Progenitor cell of endocrine pancreas (in vitro differentiated cells): ENCODE results near the gene CST3. TPM values are rescaled to one million over a fixed set of nuclear protein-coding genes. Genes with fewer than 3 reads are reported as not detected.

Experiments
- DNase-seq: peaks from one replicate; pipeline ENCODE4 v3.0.0; 2021; ENCODE audit warnings: low spot score; ENCODE audit not compliant: unreplicated experiment
- H3K27ac Mint-ChIP-seq: 2 replicates; pipeline ENCODE4 v1.8.0; 2021; ENCODE audit warnings: mild to moderate bottlenecking, moderate library complexity, mixed read lengths
- H3K27me3 Mint-ChIP-seq: 2 replicates; pipeline ENCODE4 v1.8.0; 2021; ENCODE audit warnings: mixed read lengths
- H3K36me3 Mint-ChIP-seq: 2 replicates; pipeline ENCODE4 v1.8.0; 2022; ENCODE audit warnings: mixed read lengths; ENCODE audit not compliant: insufficient read depth
- H3K4me1 Mint-ChIP-seq: 2 replicates; pipeline ENCODE4 v1.8.0; 2021; ENCODE audit warnings: low read depth, mixed read lengths
- H3K4me3 Mint-ChIP-seq: 2 replicates; pipeline ENCODE4 v1.8.0; 2021; ENCODE audit warnings: low read depth, mild to moderate bottlenecking, moderate library complexity, mixed read lengths
- H3K9me3 Mint-ChIP-seq: 2 replicates; pipeline ENCODE4 v1.8.0; 2021; ENCODE audit warnings: low read depth, mixed read lengths
- CTCF ChIP-seq: fragments of 200-600 bp; sonication (generic); IDR thresholded peaks from one replicate; pipeline ENCODE4 v1.5.0; 2021; ENCODE audit warnings: antibody characterized with exemption, mild to moderate bottlenecking; ENCODE audit not compliant: unreplicated experiment
- total RNA-seq: library from RNA; stranded (reverse); gene quantifications from 2 replicates; pipeline ENCODE4 v1.2.1, GENCODE V29; 2021

CST3 gene
- total RNA-seq, 1 donor from 2014 or later: 257 TPM

GRCh38 chr20:23649830-23650417 lies 12.2 kb upstream of the CST3 start:
- Mint-ChIP-seq H3K27ac (no peak overlapping the region), H3K4me3 (no peak overlapping the region), H3K36me3 (no peaks in the 10 kb centered on the region), H3K9me3 (no peaks in the 10 kb centered on the region), H3K27me3 (peaks cover 6% of the 10 kb centered on the region), H3K4me1 (no peaks in the 10 kb centered on the region)
- no peak for TF ChIP-seq CTCF
- DNase-seq: no peak

- Mint-ChIP-seq H3K27ac (no peak overlapping the region), H3K4me3 (no peak overlapping the region), H3K36me3 (no peaks in the 10 kb centered on the region), H3K4me1 (no peaks in the 10 kb centered on the region), H3K9me3 (no peaks in the 10 kb centered on the region), H3K27me3 (peaks cover 2% of the 10 kb centered on the region)
- TF ChIP-seq CTCF: no peak
- DNase-seq: no peak
Measured at GRCh38 chr20:23649242-23649641, 11.5 kb upstream of the CST3 start.

GRCh38 chr20:23647346-23647745 lies 9.6 kb upstream of the CST3 start:
- H3K27me3 Mint-ChIP-seq: peaks cover 2% of the 10 kb centered on the region
- H3K4me3 Mint-ChIP-seq: no peak overlapping the region
- H3K4me1 Mint-ChIP-seq: no peaks in the 10 kb centered on the region
- no peak for TF ChIP-seq CTCF
- no peak for DNase-seq
- H3K36me3 Mint-ChIP-seq: no peaks in the 10 kb centered on the region
- H3K27ac Mint-ChIP-seq: no peak overlapping the region
- no peaks in the 10 kb centered on the region for H3K9me3 Mint-ChIP-seq

GRCh38 chr20:23646106-23646873 lies 8.5 kb upstream of the CST3 start:
- no peak overlapping the region for H3K27ac Mint-ChIP-seq
- H3K27me3 Mint-ChIP-seq: peaks cover 2% of the 10 kb centered on the region
- H3K4me1 Mint-ChIP-seq: no peaks in the 10 kb centered on the region
- no peak overlapping the region for H3K4me3 Mint-ChIP-seq
- no peaks in the 10 kb centered on the region for H3K36me3 Mint-ChIP-seq
- DNase-seq: no peak
- no peaks in the 10 kb centered on the region for H3K9me3 Mint-ChIP-seq
- TF ChIP-seq CTCF: no peak

GRCh38 chr20:23645575-23645974 lies 7.8 kb upstream of the CST3 start:
- no peak overlapping the region for H3K4me3 Mint-ChIP-seq

More at GRCh38 chr20:23645575-23645974, 7.8 kb upstream of the CST3 start:
- Mint-ChIP-seq H3K9me3 (no peaks in the 10 kb centered on the region), H3K36me3 (no peaks in the 10 kb centered on the region), H3K4me1 (no peaks in the 10 kb centered on the region), H3K27me3 (peaks cover 2% of the 10 kb centered on the region), H3K27ac (no peak overlapping the region)
- no peak for TF ChIP-seq CTCF
- no peak for DNase-seq
